A549 (cell line): ENCODE data around the gene LPIN3. TPM values are rescaled to one million over a fixed set of nuclear protein-coding genes. Genes with fewer than 3 reads are reported as not detected.

Experiments
- ATAC-seq, 2 experiments: fragments of 200-7000 bp in 1 of 2; fragments of >200 bp in 1 of 2; cut with Nextera tagmentation in 1 of 2; cut with Tn5 transposase in 1 of 2; 3 replicates each; pipeline versions ENCODE4 v1.8.0 to v1.9.1; 2018 to 2020; ENCODE audit warnings: mild to moderate bottlenecking in 1 of 2, moderate library complexity in 1 of 2
- CTCF ChIA-PET: fragments of 300-600 bp; sonication (Branson Sonifier 250); formaldehyde crosslinking; extraction: SDS; loops from one replicate; lab custom pipeline; 2021; ENCODE audit warnings: antibody characterized with exemption, inconsistent platforms; lab: Yijun Ruan, JAX
- POLR2A ChIA-PET: fragments of 350-600 bp; formaldehyde crosslinking; extraction: SDS; loops from one replicate; lab custom pipeline; 2021; ENCODE audit warnings: antibody characterized with exemption, inconsistent platforms; lab: Yijun Ruan, JAX
- DNase-seq, 2 experiments: peaks; one replicate each; pipeline versions ENCODE4 v3.0.0 to v3.0.0-alpha.2; 2011 to 2016; ENCODE audit warnings: low read depth in 1 of 2, low spot score in 1 of 2
- FAIRE-seq: peaks from 2 replicates; lab custom pipeline; 2011; peaks lifted over from hg19 to GRCh38; lab: Jason Lieb, UNC
- H3K27ac ChIP-seq, 2 experiments: fragments of >200 bp; sonication (Bioruptor Twin); formaldehyde crosslinking; 3 replicates each; pipeline ENCODE4 v1.5.1; 2016 to 2017
- H3K4me1 ChIP-seq: fragments of >200 bp; sonication (Bioruptor Twin); formaldehyde crosslinking; 3 replicates; pipeline ENCODE4 v1.6.1; 2016
- H3K4me2 ChIP-seq: fragments of >200 bp; sonication (Bioruptor Twin); formaldehyde crosslinking; 3 replicates; pipeline ENCODE4 v1.6.1; 2016
- H3K4me3 ChIP-seq: fragments of >200 bp; sonication (Bioruptor Twin); formaldehyde crosslinking; 3 replicates; pipeline ENCODE4 v1.5.1; 2016
- H3K9me3 ChIP-seq: fragments of >200 bp; sonication (Bioruptor Twin); formaldehyde crosslinking; 3 replicates; pipeline ENCODE4 v1.6.1; 2016
- CBX8 ChIP-seq: fragments of 200-600 bp; sonication (generic); IDR thresholded peaks from 2 replicates; pipeline ENCODE4 v1.6.1; 2016
- CEBPB ChIP-seq, 2 experiments: fragments of >200 bp in 1 of 2; sonication (Bioruptor Twin) in 1 of 2; formaldehyde crosslinking in 1 of 2; IDR thresholded peaks; 2 replicates each; pipeline ENCODE4 v1.6.1; 2012 to 2016
- CHD2 ChIP-seq: fragments of 150-350 bp; IDR thresholded peaks from 2 replicates; pipeline ENCODE4 v1.6.1; 2014; ENCODE audit warnings: low read length; ENCODE audit not compliant: partially characterized antibody
- EHF ChIP-seq: fragments of 250-450 bp; sonication (Bioruptor Pico); IDR thresholded peaks from 2 replicates; pipeline ENCODE4 v1.5.0; 2020; ENCODE audit warnings: mild to moderate bottlenecking
- EHMT2 ChIP-seq: fragments of 200-600 bp; sonication (generic); IDR thresholded peaks from 2 replicates; pipeline ENCODE4 v1.6.1; 2016; ENCODE audit warnings: antibody characterized with exemption, low read depth, mild to moderate bottlenecking, moderate library complexity
- EP300 ChIP-seq, 2 experiments: fragments of >200 bp; sonication (Bioruptor Twin); formaldehyde crosslinking; IDR thresholded peaks; 2 replicates in 1 of 2; 3 replicates in 1 of 2; pipeline ENCODE4 v1.6.1; 2016 to 2017
- ESRRA ChIP-seq: fragments of 150-350 bp; IDR thresholded peaks from 2 replicates; pipeline ENCODE4 v1.6.1; 2014; ENCODE audit warnings: mild to moderate bottlenecking, low read length, borderline replicate concordance
- FOSL2 ChIP-seq, 2 experiments: fragments of 450-650 bp in 1 of 2; fragments of >200 bp in 1 of 2; sonication (Bioruptor Twin) in 1 of 2; formaldehyde crosslinking; IDR thresholded peaks; 2 replicates each; pipeline versions ENCODE4 v1.5.0 to v1.6.1; 2016 to 2020; ENCODE audit warnings: mild to moderate bottlenecking in 1 of 2, moderate library complexity in 1 of 2
- FOXS1 ChIP-seq: fragments of 250-450 bp; sonication (Bioruptor Pico); IDR thresholded peaks from 2 replicates; pipeline ENCODE4 v1.5.0; 2020; ENCODE audit warnings: mild to moderate bottlenecking, moderate library complexity
- HEYL ChIP-seq: fragments of 250-450 bp; sonication (Bioruptor Pico); IDR thresholded peaks from 2 replicates; pipeline ENCODE4 v1.8.0; 2021; ENCODE audit warnings: mild to moderate bottlenecking, moderate library complexity
- HOXA7 ChIP-seq: fragments of 250-450 bp; sonication (Bioruptor Pico); IDR thresholded peaks from 2 replicates; pipeline ENCODE4 v1.5.0; 2020; ENCODE audit warnings: mild to moderate bottlenecking, moderate library complexity
- HOXB13 ChIP-seq: fragments of 250-450 bp; sonication (Bioruptor Pico); IDR thresholded peaks from 2 replicates; pipeline ENCODE4 v1.5.0; 2020; ENCODE audit warnings: low read depth, mild to moderate bottlenecking, moderate library complexity
- JUN ChIP-seq, 2 experiments: fragments of >200 bp; sonication (Bioruptor Twin); formaldehyde crosslinking; IDR thresholded peaks; 2 replicates in 1 of 2; 3 replicates in 1 of 2; pipeline ENCODE4 v1.6.1; 2016 to 2017
- JUNB ChIP-seq: fragments of >200 bp; sonication (Bioruptor Twin); formaldehyde crosslinking; IDR thresholded peaks from 2 replicates; pipeline ENCODE4 v1.6.1; 2016
- MAFK ChIP-seq: fragments of 450-650 bp; IDR thresholded peaks from 2 replicates; pipeline ENCODE4 v1.6.1; 2014; ENCODE audit not compliant: partially characterized antibody
- NFE2L2 ChIP-seq: fragments of 150-350 bp; conservative IDR thresholded peaks from 2 replicates; pipeline ENCODE4 v1.6.1; 2014; ENCODE audit warnings: low read length
- POLR2A ChIP-seq: IDR thresholded peaks from 2 replicates; pipeline ENCODE4 v1.6.1; 2012; ENCODE audit warnings: mild to moderate bottlenecking, low read length
- POLR2AphosphoS2 ChIP-seq: conservative IDR thresholded peaks from 2 replicates; pipeline ENCODE4 v1.6.1; 2012; ENCODE audit warnings: low read length, improper control_type of control experiment, inconsistent platforms
- RARB ChIP-seq: fragments of 250-450 bp; sonication (Bioruptor Pico); IDR thresholded peaks from 2 replicates; pipeline ENCODE4 v1.8.0; 2021; ENCODE audit warnings: mild to moderate bottlenecking, moderate library complexity
- RFX5 ChIP-seq: fragments of 450-650 bp; IDR thresholded peaks from 2 replicates; pipeline ENCODE4 v1.7.1; 2014; ENCODE audit warnings: antibody characterized with exemption, mild to moderate bottlenecking, moderate library complexity
- SMC3 ChIP-seq: fragments of >200 bp; sonication (Bioruptor Twin); formaldehyde crosslinking; IDR thresholded peaks from 3 replicates; pipeline ENCODE4 v1.6.1; 2018; ENCODE audit warnings: inconsistent platforms
- TFCP2L1 ChIP-seq: fragments of 250-450 bp; sonication (Bioruptor Pico); IDR thresholded peaks from 2 replicates; pipeline ENCODE4 v1.5.0; 2021; ENCODE audit warnings: mild to moderate bottlenecking
- TP53 ChIP-seq: fragments of 250-450 bp; sonication (Bioruptor Pico); IDR thresholded peaks from 2 replicates; pipeline ENCODE4 v1.5.0; 2021; ENCODE audit warnings: mild to moderate bottlenecking, moderate library complexity
- ZC3H11A ChIP-seq: fragments of 450-650 bp; IDR thresholded peaks from 2 replicates; pipeline ENCODE4 v1.6.1; 2014; ENCODE audit warnings: antibody characterized with exemption, mild to moderate bottlenecking
- ZFP36 ChIP-seq: fragments of 450-650 bp; IDR thresholded peaks from 2 replicates; pipeline ENCODE4 v1.6.1; 2014; ENCODE audit warnings: borderline replicate concordance; ENCODE audit not compliant: partially characterized antibody
- ZNF302 ChIP-seq: fragments of 250-450 bp; sonication (Bioruptor Pico); IDR thresholded peaks from 2 replicates; pipeline ENCODE4 v1.9.0; 2021; ENCODE audit warnings: inconsistent platforms, mild to moderate bottlenecking, moderate library complexity
- ZSCAN20 ChIP-seq: fragments of 250-450 bp; sonication (Bioruptor Pico); IDR thresholded peaks from 2 replicates; pipeline ENCODE4 v1.8.0; 2022; ENCODE audit warnings: mild to moderate bottlenecking, moderate library complexity
- WGBS: methylation state at CpG from one replicate; pipeline ENCODE4 v1.1.6; 2017; ENCODE audit errors: missing lambda C conversion rate; 5-methylcytosine and 5-hydroxymethylcytosine counted together
- polyA plus RNA-seq, 4 experiments: library from polyadenylated mRNA; depleted of rRNA in 3 of 4; stranded (reverse); fragments of >200 nt; fragmentation: RNase III in 1 of 4; extraction: RNeasy Plus Mini Kit Qiagen cat#74134 plus additional on column Dnase treatment in 1 of 4; gene quantifications; 2 replicates in 3 of 4; 3 replicates in 1 of 4; pipeline ENCODE4 v1.2.3, GENCODE V29; 2011 to 2017
- TF ChIP-seq, protein P1 (sequence below): fragments of 250-450 bp; sonication (Bioruptor Pico); IDR thresholded peaks from 2 replicates; pipeline ENCODE4 v1.5.0; 2021; ENCODE audit warnings: mild to moderate bottlenecking, moderate library complexity, borderline replicate concordance
- TF ChIP-seq, protein P2 (sequence below): fragments of 150-350 bp; IDR thresholded peaks from 2 replicates; pipeline ENCODE4 v1.6.1; 2014; ENCODE audit warnings: low read depth, mild to moderate bottlenecking, low read length
- TF ChIP-seq, protein P3 (sequence below): fragments of >200 bp; sonication (Bioruptor Twin); formaldehyde crosslinking; IDR thresholded peaks from 3 replicates; pipeline ENCODE4 v1.6.1; 2016
- TF ChIP-seq, protein P4 (sequence below): IDR thresholded peaks from 2 replicates; pipeline ENCODE4 v1.6.1; 2012
- TF ChIP-seq, protein P5 (sequence below): fragments of 450-650 bp; IDR thresholded peaks from 2 replicates; pipeline ENCODE4 v1.6.1; 2014; ENCODE audit warnings: antibody characterized with exemption
- TF ChIP-seq, protein P6 (sequence below): IDR thresholded peaks from 2 replicates; pipeline ENCODE4 v1.6.1; 2012

The LPIN3 gene
- polyA plus RNA-seq, 2 of the 4 experiments (the other 2 are of a cell fraction), result 6.3 to 14.4 TPM

DNA sequence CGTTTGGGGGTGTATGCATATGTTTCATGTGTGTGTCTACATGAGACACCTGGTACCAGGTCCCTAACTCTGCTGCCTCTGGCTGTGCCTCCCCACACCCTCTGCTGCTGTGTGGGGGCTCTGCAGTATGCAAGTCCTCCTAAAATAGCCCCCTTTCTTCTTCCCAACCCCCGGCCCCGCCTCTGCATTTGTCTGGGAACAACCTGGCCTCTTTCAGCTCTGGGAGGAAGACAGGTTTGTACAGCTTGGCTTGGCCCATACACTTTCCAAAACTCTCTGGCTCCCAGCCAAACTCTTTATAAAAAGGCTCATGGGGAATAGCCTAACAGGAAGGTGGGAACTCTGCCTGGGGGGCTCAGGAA, 53.1 kb downstream of the LPIN3 start:
- POLR2A ChIA-PET, result no interaction called here
- FAIRE-seq (no peak), DNase-seq (no peak), ATAC-seq (no peak)
- CTCF ChIA-PET, result no interaction called here
- Histone ChIP-seq H3K4me2 (no peak overlapping the region), H3K27ac (no peak overlapping the region), H3K4me1 (no peaks in the 10 kb centered on the region)
- WGBS, result 79% methylated on average over 3 of the region's 3 CpGs
- TF ChIP-seq ZC3H11A (no peak), TP53 (CRISPR knock-in tag) (no peak), EHF (CRISPR knock-in tag) (no peak), EHMT2 (no peak), CBX8 (no peak), TFCP2L1 (CRISPR knock-in tag) (no peak), MAFK (no peak), CHD2 (no peak), SMC3 (no peak), NFE2L2 (no peak), FOXS1 (CRISPR knock-in tag) (no peak), EP300 (IDR thresholded peaks at IDR 0.05) (no peak), JUN (IDR thresholded peaks at IDR 0.05) (no peak), ZFP36 (no peak), JUNB (no peak), ESRRA (no peak), POLR2A (no peak), ZNF302 (no peak)
- TF ChIP-seq, protein P1, sequence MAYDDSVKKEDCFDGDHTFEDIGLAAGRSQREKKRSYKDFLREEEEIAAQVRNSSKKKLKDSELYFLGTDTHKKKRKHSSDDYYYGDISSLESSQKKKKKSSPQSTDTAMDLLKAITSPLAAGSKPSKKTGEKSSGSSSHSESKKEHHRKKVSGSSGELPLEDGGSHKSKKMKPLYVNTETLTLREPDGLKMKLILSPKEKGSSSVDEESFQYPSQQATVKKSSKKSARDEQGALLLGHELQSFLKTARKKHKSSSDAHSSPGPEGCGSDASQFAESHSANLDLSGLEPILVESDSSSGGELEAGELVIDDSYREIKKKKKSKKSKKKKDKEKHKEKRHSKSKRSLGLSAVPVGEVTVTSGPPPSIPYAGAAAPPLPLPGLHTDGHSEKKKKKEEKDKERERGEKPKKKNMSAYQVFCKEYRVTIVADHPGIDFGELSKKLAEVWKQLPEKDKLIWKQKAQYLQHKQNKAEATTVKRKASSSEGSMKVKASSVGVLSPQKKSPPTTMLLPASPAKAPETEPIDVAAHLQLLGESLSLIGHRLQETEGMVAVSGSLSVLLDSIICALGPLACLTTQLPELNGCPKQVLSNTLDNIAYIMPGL (CRISPR knock-in tag), result no peak
- TF ChIP-seq, all 56 proteins: peak for 0
- no peak overlapping the region for H3K4me3 ChIP-seq
- no peaks in the 10 kb centered on the region for H3K9me3 ChIP-seq

DNA sequence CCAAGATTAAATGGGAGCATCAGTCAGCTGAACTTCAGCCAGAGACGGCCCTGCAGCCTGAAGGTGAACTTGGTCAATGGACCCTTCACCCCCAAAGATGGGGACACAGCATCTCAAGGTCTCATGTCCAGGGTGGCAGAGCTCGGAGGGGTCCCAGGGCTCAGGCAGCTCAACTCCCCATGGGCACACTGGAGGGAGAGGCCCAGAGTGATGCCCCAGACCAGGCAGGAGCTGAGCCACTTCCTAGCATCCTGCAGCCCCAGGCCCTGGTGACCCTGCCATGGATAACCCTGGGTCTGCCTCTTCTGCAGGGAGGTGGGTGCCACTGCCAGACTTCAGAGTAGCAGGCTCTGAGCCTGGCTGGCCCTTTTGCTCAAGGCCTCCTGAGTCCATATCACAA, 53.5 kb downstream of the LPIN3 start:
- WGBS, result 80% methylated on average over 1 of the region's 2 CpGs
- H3K4me1 ChIP-seq, result no peaks in the 10 kb centered on the region
- TF ChIP-seq POLR2AphosphoS2 (no peak), HEYL (CRISPR knock-in tag) (no peak), HOXB13 (no peak), ZSCAN20 (CRISPR knock-in tag) (no peak), POLR2A (no peak), CEBPB (IDR thresholded peaks at IDR 0.05) (no peak), RARB (no peak), MAFK (no peak), FOXS1 (CRISPR knock-in tag) (no peak), FOSL2 (IDR thresholded peaks at IDR 0.05) (no peak), FOSL2 (CRISPR knock-in tag; IDR thresholded peaks at IDR 0.05) (no peak), HOXA7 (CRISPR knock-in tag) (no peak), RFX5 (no peak), JUN (IDR thresholded peaks at IDR 0.05) (no peak)
- TF ChIP-seq, protein P2, sequence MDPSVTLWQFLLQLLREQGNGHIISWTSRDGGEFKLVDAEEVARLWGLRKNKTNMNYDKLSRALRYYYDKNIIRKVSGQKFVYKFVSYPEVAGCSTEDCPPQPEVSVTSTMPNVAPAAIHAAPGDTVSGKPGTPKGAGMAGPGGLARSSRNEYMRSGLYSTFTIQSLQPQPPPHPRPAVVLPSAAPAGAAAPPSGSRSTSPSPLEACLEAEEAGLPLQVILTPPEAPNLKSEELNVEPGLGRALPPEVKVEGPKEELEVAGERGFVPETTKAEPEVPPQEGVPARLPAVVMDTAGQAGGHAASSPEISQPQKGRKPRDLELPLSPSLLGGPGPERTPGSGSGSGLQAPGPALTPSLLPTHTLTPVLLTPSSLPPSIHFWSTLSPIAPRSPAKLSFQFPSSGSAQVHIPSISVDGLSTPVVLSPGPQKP, result no peak
- TF ChIP-seq, protein P3, sequence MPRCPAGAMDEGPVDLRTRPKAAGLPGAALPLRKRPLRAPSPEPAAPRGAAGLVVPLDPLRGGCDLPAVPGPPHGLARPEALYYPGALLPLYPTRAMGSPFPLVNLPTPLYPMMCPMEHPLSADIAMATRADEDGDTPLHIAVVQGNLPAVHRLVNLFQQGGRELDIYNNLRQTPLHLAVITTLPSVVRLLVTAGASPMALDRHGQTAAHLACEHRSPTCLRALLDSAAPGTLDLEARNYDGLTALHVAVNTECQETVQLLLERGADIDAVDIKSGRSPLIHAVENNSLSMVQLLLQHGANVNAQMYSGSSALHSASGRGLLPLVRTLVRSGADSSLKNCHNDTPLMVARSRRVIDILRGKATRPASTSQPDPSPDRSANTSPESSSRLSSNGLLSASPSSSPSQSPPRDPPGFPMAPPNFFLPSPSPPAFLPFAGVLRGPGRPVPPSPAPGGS, result no peak
- TF ChIP-seq, protein P4, sequence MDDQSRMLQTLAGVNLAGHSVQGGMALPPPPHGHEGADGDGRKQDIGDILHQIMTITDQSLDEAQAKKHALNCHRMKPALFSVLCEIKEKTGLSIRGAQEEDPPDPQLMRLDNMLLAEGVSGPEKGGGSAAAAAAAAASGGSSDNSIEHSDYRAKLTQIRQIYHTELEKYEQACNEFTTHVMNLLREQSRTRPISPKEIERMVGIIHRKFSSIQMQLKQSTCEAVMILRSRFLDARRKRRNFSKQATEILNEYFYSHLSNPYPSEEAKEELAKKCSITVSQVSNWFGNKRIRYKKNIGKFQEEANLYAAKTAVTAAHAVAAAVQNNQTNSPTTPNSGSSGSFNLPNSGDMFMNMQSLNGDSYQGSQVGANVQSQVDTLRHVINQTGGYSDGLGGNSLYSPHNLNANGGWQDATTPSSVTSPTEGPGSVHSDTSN, result no peak
- TF ChIP-seq, protein P5, sequence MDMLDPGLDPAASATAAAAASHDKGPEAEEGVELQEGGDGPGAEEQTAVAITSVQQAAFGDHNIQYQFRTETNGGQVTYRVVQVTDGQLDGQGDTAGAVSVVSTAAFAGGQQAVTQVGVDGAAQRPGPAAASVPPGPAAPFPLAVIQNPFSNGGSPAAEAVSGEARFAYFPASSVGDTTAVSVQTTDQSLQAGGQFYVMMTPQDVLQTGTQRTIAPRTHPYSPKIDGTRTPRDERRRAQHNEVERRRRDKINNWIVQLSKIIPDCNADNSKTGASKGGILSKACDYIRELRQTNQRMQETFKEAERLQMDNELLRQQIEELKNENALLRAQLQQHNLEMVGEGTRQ, result no peak
- TF ChIP-seq, protein P6, sequence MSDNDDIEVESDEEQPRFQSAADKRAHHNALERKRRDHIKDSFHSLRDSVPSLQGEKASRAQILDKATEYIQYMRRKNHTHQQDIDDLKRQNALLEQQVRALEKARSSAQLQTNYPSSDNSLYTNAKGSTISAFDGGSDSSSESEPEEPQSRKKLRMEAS, result no peak
- FAIRE-seq (no peak), ATAC-seq (no peak; a peak in 1 of 6 replicates), DNase-seq (no peak)
- H3K9me3 ChIP-seq, result no peaks in the 10 kb centered on the region
- POLR2A ChIA-PET, result no interaction called here
- H3K4me3 ChIP-seq, result no peak overlapping the region
- CTCF ChIA-PET, result no interaction called here
- no peak overlapping the region for H3K4me2 ChIP-seq
- H3K27ac ChIP-seq, result no peak overlapping the region
